D721Med (cell line): ENCODE measurements around the gene DGKB.

Source experiments
- DNase-seq: peaks from one replicate; pipeline ENCODE4 v3.0.0; 2011; ENCODE audit warnings: low spot score; ENCODE audit not compliant: insufficient read length
- FAIRE-seq: peaks from 2 replicates; lab custom pipeline; 2011; peaks lifted over from hg19 to GRCh38; lab: Jason Lieb, UNC
- CTCF ChIP-seq: IDR thresholded peaks from 2 replicates; pipeline ENCODE4 v1.5.1; 2012; ENCODE audit warnings: mild to moderate bottlenecking, control low read depth; ENCODE audit not compliant: insufficient read depth; ENCODE audit errors: missing control alignments

DGKB gene

DNA sequence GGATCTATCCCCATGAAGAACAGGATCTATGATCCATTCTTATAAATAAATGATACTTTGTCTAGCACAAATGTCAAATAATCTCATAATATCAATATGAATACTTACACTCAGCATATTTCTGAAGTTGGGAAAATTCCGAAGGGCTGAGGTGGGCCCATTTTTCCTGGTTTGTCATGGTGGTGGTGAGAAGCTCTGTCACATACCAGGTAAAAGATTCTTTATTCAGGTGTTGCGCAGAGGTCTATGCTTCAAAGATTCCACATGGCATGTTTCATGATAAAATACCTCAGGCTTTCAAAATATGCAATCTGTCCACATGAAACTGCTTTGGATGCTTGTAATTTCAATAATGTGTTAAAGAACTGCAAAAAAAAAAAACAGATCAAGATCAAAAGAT is 61.5 kb downstream of the DGKB start:
- TF ChIP-seq CTCF, result no peak
- no peak for FAIRE-seq
- DNase-seq, result no peak

DNA sequence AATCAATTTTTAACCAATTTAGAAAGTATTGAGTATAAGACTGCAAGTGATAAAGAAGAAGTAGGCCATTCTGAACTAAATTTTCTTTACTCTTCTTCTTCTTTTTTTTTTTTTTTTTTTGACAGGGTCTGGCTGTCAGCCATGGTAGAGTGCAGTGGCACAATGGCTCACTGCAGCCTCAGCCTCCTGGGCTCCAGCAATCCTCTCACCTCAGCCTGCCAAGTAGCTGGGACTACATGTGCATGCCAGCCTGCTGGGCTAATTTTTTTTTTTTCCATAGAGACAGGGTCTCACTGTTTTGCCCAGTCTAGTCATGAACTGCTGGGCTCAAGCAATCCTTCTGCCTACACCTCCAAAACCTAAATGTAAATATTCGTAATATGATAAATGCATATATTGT is 63.2 kb downstream of the DGKB start:
- DNase-seq, result no peak
- TF ChIP-seq CTCF, result no peak
- FAIRE-seq, result no peak

- no peak for TF ChIP-seq CTCF
- DNase-seq (no peak), FAIRE-seq (no peak)
These were observed 65.3 kb downstream of the DGKB start for GRCh38 chr7:14837216-14837615.

DNA sequence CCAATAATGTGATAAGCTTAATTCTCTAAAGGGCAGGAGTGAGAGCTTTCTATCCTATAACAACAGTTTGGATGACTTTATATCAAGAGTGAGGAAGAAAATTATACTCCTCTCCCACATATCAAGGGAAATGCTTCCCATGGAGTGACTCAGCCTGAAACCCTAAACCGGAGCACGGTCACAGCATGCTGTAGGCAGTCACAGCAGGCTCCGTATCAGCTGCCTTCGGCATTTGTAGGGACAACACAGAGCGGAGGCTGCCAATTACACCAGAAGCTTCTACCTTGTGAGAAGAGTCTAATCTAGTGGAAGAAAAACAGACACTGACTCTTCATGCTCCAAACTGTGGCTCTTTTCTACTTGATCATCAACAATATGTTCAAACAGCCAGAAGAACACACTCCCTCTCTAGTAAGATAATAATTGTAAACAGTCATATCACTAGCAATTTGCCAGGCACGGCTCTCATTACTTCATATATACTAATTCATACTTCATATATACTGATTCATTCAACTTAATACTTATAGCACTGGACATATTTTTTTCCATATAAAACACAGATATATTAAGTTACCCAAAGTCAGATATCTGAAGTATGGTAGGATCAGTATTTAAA is 65.9 kb downstream of the DGKB start:
- no peak for FAIRE-seq
- TF ChIP-seq CTCF, result no peak
- no peak for DNase-seq

DNA sequence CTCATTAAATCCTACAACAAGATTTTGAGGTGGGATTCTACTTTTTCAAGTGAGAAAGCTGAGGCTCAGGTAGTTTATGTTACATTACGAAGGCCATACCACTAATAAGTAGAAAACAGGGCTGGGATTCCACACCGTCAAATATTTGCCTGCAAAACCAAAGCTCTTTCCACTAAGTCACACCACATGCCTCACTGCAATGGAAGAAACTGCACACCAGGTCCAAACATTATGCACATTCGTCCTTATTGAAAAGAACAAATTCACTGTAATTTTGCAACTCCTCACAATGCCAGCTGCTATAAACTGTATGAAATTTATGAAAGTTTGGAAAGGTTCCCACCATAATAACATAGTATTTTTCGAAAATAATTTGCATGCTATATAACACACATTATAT is 66.5 kb downstream of the DGKB start:
- TF ChIP-seq CTCF, result no peak
- DNase-seq, result no peak
- no peak for FAIRE-seq

GRCh38 chr7:14835384-14835783 is 67.2 kb downstream of the DGKB start:
- FAIRE-seq (no peak), DNase-seq (no peak)
- no peak for TF ChIP-seq CTCF

DNA sequence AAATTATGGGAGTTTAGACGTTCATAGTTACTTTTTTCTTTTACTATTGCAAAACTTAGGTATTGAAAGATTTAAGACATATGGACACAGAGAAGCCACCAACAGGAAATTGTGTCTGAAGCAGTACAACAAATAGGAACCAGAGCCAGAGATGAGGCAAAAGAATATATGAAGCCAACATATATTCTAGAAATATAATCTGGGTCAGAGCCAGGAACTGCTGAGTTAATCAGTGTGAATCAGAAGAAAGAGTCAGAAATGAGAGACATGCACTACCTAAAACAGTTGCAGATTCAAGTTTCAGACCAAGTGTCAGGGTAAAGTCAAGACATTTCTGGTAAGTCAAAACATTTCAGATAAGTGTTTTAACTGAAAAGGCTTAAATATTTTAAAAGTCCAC is 67.7 kb downstream of the DGKB start:
- no peak for TF ChIP-seq CTCF
- FAIRE-seq (no peak), DNase-seq (no peak)
